D341Med (cell line): Measurements from ENCODE around the gene TAPBP.
"Not testable (repeated sequence)": the region's sequence is repeated elsewhere in the genome, so short reads cannot be mapped to it uniquely, and the experiment has no call there.

Experiments used
- DNase-seq: peaks from one replicate; pipeline ENCODE4 v3.0.0; 2012; ENCODE audit warnings: low spot score

The TAPBP gene

DNA sequence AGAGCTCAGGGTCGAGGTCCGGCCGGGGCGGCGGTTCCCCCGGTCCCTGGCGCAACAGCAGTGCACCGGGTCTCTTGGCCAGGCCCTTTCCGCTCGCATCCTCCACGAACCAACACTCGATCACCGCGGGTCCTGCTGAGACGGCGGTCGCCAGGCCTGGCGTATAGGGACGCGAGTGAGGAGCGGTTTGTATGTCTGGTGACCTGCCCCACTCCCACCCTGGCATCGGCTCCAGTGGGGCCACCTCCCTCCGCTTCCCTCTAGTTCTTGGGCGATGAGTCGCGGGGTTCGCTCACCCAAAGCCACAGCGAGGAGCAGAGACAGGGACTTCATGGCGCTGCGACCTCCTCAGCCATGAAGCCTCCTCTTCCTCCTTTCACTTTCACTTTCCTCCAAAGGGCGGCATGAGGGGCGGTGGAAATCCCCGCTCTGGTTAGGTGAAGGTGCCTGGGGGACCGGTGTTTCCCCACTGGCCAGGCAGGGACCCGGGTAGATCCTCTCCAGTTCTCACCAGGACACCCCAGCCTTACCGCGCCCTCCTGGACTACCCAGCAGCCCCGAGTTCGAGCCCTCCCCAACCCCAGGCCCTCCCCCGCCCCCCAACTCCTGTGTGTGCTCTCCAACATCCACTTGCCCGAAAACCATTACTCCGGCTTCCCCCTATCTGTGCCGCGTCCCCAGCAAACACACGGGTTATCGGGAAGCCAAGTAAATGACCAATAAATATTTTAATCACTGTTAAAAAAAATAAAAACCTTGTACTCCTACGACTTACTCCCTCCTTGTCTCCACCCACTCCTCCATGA lies at the start of gene TAPBP:
TSS of gene TAPBP (minus strand) at position 370 of the 806 bp plus-strand sequence. CDS start at position 333, 37 bp downstream.
- DNase-seq = peak; percentile 60

DNA sequence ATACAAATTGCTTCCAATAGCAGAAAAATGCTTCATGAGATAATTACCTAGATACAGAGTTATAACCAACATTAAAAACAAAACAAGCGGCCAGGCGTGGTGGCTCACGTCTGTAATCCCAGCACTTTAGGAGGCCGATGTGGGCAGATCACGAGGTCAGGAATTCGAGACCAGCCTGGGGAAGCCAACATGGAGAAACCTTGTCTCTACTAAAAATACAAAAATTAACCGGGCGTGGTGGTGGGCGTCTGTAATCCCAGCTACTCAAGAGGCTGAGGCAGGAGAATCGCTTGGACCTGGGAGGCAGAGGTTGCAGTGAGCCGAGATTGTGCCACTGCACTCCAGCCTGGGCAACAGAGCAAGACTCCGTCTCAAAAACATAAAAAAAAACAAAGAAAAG lies 49.6 kb upstream of the TAPBP start:
- not testable (repeated sequence) for DNase-seq

DNA sequence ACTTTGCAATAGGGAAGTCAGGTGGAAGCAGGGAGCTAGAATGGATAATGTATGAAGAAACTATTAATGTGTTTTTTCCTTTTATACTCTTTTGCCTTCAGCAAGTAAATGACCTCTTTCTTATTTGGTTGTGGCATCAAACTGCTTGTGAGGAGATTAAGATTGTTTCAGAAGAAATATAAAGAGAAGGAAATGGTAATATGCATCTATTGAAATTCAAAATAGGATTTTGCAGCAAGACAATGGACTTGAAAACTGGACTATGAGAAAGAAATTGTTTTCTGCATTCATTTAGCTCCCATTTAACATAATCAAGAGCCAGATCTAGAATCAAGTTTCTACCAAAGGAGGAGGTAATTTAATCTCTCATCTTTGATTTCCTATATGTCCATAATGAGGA lies 45.5 kb upstream of the TAPBP start:
- DNase-seq = no peak

DNA sequence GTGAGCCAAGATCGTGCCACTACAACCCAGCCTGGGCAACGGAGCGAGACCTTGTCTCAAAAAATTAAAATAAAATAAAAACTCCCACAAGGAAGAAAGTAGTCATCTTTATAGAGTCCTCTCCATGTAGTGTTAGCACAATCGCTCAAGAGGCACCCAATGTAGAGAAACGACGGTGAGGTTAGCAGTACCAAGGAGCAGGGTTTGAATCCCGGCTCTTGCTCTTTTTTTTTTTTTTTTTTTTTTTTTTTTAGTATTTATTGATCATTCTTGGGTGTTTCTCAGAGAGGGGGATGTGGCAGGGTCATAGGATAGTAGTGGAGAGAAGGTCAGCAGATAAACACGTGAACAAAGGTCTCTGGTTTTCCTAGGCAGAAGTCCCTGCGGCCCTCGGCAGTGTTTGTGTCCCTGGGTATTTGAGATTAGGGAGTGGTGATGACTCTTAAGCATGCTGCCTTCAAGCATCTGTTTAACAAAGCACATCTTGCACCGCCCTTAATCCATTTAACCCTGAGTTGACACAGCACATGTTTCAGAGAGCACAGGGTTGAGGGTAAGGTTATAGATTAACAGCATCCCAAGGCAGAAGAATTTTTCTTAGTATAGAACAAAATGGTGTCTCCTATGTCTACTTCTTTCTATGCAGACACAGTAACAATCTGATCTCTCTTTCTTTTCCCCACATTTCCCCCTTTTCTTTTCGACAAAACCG lies 43.4 kb upstream of the TAPBP start:
- not testable (repeated sequence) for DNase-seq

DNA sequence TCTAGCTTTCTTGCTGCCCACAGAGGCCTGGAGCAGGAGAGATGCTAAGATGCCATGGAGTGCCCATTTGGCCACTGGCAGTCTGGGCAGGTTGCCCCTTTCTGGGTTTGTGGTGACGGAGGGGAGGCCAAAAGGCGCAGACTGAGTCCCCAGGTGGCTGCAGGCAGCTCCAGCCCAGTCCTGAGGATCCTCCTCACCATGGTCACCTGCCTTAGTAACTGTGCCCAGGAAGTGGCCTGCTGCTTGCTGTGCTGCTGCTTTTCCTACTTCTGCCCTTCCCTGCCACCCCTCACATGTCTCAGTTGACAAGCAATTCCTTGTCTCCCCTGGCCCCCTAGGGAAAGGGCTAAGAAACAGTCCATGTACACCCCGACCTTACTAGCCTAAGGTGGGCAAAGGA lies 42.4 kb upstream of the TAPBP start:
- DNase-seq = no peak

DNA sequence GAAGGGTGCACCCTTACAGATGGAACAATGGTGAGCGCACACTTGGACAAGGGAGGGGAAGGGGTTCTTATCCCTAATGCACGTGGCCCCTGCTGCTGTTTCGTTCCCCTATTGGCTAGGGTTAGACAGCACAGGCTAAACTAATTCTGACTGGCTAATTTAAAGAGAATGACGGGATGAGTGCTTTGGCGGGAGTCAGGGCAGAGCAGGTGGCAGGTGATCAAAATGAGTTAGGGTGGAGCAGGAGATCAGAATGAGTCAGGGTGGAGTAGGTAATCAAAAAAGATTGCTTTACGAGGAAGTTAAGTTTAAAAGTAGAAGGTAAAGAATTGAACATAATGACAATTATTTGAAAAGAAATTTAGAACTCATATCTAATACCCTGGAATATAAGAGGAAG lies 42.0 kb upstream of the TAPBP start:
- not testable (repeated sequence) for DNase-seq

DNA sequence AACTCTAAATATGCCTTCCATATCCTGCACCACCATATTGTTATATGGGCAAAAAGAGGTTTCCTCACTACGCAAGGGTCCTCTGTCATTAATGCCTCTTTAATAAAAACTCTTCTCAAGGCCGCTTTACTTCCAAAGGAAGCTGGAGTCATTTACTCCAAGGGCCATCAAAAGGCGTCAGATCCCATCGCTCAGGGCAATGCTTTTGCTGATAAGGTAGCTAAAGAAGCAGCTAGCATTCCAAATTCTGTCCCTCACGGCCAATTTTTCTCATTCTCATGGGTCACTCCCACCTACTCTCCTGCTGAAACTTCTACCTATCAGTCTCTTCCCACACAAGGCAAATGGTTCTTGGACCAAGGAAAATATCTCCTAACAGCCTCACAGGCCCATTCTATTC lies 33.9 kb upstream of the TAPBP start:
- DNase-seq = no peak

DNA sequence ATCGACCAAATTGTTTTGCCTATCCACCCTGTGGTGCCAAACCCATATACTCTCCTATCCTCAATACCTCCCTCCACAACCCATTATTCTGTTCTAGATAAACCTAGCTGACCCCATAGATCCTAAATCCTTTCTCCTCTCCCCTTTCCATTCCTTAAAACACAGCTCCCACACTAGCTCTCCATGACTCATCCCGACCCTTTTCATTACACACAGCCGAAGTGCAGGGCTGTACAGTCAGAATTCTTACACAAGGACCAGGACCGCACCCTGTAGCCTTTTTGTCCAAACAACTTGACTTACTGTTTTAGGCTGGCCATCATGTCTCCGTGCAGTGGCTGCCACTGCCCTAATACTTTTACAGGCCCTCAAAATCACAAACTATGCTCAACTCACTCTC lies 33.1 kb upstream of the TAPBP start:
- DNase-seq = not testable (repeated sequence)

DNA sequence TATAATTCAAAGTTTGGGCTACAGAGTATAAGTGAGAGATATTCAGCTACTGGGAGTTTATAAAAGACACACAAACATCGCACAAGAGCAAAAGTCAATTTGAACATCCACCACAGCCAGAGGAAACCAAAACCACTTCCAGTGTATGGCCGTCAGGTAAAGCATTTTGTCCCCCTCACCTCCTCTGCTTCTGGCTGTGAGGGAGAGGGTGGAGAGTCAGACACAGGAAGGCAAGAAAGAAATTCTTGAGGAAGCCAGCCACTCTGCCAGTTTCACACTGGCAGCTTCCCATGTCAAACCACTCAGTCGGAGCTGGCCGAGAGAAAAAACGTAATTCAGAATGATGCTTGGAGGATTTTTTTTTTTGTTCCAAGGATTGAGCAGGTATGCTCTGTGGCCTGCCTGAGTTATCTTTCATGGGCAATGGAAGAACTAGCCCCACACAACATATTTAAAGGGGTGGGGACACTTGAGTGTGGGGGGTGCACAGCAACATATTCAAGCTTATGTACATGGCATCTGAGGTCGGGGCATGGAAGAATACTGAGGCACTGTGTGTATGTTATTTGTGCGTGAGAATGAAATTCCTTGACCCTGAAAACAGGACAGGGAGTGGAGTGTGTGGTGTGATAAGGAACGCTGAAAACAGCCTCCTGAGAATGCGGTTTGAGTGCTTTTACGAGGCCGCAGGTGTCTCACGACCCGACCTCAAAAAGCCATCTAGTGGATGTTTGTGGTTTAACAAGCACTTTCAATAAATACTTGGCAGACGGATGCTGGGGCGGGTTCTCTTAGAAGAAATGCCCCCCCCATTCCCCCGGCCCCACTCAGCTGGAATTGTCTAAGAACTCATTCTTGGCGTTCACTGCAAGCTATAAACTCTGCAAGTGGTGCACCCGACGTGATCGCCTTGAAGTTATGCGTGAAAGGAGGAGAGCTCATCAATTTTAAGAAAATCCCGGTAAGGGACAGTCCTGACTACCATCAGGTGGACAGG lies 31.1 kb upstream of the TAPBP start:
- DNase-seq = peak; percentile 80

DNA sequence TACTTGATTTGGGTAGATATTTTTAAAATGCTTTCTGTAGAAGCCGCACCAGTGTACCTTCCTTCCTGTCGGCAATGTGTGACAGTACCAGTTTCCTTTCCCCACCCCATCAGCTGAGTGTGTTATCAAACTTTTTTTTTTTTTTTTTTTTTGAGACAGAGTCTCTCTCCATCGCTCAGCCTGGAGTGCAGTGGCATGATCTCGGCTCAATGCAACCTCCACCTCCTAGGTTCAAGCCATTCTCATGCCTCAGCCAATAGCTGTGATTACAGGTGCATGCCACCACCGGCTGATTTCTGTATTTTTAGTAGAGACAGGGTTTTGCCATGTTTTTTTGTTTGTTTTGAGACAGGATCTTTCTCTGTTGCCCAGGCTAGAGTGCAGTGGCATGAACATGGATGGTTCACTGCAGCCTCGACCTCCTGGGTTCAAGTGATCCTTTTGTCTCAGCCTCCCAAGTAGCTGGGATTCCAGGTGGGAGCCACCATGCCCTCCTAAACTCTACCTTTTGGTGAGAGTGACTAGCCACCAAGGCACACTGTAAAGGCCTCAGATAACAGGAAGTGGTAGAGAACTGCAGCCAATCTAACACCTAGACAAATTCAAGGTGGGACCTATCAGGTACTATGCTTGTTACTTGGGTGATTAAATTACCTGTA lies 30.2 kb upstream of the TAPBP start:
- no peak for DNase-seq

DNA sequence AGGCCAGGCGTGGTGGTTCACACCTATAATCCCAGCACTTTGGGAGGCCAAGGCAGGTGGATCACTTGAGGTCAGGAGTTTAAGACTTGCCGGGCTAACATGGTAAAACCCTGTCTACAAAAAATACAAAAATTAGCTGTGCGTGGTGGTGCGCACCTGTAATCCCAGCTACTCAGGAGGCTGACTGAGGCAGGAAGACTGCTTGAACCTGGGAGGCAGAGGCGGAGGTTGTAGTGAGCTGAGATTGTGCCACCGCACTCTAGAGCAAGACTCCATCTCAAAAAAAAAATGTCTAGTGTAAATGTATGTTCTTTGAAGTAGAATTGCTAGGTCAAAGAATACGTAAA lies 29.7 kb upstream of the TAPBP start:
- not testable (repeated sequence) for DNase-seq

DNA sequence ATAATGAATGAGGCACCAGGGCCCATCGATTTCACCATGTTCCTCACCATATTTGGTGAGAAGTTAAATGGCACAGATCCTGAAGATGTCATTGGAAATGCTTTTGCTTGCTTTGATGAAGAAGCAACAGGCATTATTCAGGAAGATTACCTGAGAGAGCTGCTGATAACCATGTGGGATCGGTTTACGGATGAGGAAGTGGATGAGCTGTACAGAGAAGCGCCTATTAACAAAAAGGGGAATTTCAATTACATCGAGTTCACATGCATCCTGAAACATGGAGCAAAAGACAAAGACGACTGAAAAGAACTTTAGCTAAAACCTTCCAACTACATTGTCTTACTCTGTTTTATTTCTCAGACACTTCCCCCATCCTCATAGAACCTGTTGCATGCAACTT lies 25.3 kb upstream of the TAPBP start:
- DNase-seq = no peak

DNA sequence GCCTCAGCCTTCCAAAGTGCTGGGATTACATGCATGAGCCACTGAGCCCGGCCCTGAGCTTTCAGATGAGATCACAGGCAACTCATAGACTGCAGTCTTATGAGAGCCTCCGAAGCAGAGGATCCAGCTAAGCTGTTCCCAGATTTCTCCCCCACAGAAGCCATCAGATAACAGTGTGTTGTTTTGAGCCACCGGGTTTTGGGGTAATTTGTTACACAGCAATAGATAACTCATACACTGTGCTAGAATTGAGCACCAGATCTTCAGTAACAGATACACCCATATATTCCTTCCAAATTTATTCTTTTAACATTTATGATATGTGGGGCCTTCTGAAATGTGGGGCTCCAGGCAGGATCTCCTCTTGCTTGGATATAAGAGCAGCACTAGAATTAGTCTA lies 22.6 kb upstream of the TAPBP start:
- DNase-seq = no peak

DNA sequence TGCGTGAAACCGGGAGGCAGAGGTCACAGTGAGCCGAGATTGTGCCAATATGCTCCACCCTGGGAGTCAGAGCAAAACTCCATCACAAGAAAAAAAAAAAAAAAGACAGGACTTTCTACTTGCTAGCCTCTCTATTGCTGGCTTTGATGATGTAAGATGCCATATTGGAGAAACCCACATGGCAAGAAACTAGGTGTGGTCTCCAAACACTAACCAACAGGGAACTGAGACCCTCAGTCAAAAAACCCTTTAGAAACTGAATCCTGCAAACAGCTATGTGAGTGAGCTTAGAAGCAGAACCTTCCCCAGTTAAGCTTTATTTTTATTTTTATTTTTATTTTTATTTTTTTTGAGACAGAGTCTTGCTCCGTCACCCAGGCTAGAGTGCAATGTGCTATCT lies 22.0 kb upstream of the TAPBP start:
- no peak for DNase-seq

DNA sequence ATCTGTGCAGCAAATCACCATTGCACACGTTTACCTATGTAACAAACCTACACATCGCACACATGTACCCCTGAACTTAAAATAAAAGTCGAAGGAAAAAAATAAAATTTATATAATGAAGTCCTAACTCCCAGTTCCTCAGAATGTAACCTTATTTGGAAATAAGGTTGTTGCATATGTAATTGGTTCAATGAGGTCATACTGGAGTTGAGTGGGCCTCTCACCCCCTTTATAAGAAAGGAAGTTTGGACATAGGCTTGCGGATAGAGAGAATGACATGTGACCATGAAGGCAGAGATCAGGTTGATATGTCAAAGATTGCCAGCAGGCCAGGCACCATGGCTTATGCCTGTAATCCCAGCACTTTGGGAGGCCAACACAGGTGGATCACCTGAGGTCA lies 19.8 kb upstream of the TAPBP start:
- DNase-seq = no peak

DNA sequence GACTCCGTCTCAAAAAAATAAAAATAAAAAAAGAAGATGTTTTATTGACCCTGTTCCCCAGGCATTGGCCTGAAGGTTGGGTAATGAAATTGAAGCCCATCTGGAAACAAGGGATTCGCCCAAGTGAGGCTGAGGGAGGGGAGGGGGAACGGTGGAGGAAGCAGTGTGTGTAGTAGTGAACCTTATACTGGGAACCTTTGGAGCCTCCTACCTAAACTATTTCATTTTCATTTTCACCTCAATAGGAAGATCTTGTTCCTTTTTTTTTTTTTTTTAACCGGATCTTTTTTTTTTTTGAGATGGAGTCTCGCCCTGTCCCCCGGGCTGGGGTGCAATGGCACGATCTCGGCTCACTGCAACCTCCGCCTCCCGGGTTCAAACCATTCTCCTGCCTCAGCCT lies 16.9 kb upstream of the TAPBP start:
- no peak for DNase-seq

DNA sequence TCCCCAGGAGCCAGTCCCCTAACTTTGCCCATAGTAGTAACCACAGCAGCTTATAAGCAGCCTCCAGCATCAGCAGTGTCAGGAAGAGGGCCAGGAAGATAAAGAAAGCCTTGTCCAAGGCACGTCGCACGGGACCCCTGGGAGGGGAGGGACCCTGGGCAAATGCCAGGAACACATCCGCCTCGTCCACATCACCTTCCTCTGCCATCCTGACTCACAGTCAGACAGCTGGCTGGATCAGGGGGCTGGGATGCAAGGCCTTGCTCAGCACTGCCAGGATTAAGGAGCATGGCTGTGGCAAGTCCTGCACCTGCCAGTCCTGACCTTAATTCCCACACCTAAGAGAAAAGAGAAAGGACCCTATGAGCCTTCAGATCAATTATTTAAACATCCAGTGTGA lies 15.2 kb upstream of the TAPBP start:
- DNase-seq = no peak

DNA sequence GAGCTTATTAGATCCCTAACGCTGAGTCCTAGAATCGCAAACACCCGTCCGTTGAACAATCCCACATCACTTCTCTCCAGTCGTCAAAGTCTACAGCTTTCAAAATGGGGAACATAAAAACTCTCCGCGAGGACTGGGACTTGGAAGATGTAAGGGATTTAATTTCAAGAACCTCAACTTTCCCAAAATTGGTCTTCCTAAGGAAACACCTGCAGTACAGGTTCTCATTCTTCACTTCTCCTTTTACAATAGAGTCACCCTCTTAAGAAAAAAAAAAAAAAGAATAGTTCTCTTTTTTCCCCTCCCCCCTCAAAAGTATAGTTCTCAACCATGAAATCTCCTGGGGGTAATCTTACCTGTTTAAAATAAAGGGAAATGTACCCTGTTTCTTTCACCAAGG lies 10.2 kb upstream of the TAPBP start:
- DNase-seq = no peak

DNA sequence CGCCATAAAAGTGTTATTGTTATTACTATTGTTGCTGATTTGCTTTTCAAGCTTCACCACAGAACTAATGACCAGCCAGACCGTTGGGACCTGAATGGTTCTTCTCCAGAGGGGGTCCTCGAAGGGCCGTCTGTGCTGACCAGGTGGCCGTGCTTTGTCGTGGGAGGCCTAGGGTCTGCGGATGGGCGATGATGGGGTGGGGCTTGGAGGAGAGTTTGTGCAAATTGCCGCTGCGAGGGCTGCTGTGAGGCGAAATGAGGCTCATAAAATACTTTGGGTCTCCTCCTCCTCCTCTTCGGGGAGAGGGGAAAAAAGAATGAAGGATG lies 9.7 kb upstream of the TAPBP start:
- no peak for DNase-seq

DNA sequence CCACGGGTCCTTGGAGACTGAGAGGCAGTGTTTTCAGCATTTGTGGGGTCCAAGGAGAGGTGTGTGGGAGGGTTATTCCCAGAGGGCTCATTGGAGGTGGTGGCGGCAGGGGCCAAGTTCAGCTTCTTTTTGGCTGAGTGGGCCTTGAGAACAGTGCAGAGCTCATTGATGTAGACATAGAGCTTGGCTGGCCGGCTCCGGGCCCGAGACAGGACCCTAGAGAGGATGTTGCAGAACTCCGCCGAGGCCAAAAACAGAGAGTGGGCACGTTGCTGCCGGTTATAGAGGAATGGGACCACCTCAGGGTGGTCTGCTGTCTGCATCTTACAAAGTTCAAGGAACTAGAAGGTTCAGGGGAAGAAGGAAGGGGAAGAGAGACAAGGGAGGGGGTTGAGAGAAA lies 7.3 kb upstream of the TAPBP start:
- no peak for DNase-seq

DNA sequence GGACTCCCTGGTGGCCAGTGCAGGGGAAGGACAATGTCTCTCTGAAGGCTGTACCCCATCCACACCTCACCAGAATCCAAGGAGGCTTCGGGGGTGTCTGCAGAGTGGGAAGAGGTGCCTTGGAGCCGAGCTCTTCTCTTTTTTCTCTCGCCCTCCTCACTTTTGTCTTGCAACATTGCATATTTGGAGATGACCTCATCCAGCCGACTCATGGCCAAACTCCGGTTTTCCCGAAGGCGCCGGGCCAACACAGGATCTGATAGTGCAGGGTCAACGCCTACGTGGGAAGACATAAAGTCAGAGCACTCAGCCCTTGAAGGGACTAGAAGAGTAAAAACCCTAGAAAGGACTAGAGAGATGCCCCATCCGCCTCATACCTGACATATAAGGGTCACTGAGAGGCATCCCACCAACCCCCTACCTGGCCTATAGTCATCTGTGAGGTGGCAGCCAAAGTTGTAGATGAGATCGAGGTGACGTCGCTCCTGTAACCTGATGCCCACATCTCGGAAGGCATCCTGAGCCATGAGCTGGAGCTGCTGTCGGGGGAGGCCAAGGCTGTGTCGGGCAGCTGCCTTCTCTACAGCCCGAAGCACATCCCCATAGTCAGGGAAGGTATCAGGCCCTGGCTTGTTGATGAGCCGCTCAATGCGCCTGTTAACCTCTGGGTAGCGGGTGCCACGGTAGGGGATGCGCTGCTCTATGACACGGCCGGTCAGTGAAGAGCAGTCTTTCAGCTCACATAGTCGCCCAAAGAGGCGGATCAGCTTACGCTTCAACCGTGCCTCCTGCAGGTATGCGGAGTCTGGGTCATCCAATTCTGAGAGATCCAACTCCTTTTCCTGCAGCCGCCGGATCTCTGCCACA lies 6.7 kb upstream of the TAPBP start:
- DNase-seq = no peak
